Body of pancreas (tissue), 4 donors: ENCODE data around the gene PIEZO1. TPM values are rescaled to one million over a fixed set of nuclear protein-coding genes. Genes with fewer than 3 reads are reported as not detected.

Experiments
- ATAC-seq: fragments of 150-250 bp; one replicate; pipeline ENCODE4 v1.9.1; 2016
- DNase-seq, 4 donors: peaks; one replicate each; pipeline ENCODE4 v3.0.0-alpha.2; 2019
- H3K27ac ChIP-seq, 4 donors: fragments of 200-600 bp; sonication (generic); 1 replicate in 3 of 4; 2 replicates in 1 of 4; pipeline versions ENCODE4 v1.5.1 to v1.6.1; 2016 to 2019; ENCODE audit warnings: mild to moderate bottlenecking in 1 of 4, mixed read lengths in 1 of 4, moderate library complexity in 1 of 4
- H3K27me3 ChIP-seq, 2 donors: fragments of 200-600 bp; sonication (generic); one replicate each; pipeline ENCODE4 v1.6.0; 2016; ENCODE audit warnings: mild to moderate bottlenecking in 1 of 2
- H3K36me3 ChIP-seq, 2 donors: fragments of 200-600 bp; sonication (generic); replicated peaks in 1 of 2; 2 replicates each; pipeline ENCODE4 v1.5.1; 2016; ENCODE audit warnings: low read depth in 2 of 2; ENCODE audit not compliant: insufficient read depth in 1 of 2
- H3K4me1 ChIP-seq: fragments of 200-600 bp; sonication (generic); one replicate; pipeline ENCODE4 v1.6.0; 2016
- H3K4me3 ChIP-seq, 2 donors: fragments of 200-600 bp; sonication (generic); 1 replicate in 1 of 2; 2 replicates in 1 of 2; pipeline ENCODE4 v1.5.1; 2016 to 2019
- H3K9me3 ChIP-seq, 3 donors: fragments of 200-600 bp; sonication (generic); 1 replicate in 2 of 3; 2 replicates in 1 of 3; pipeline ENCODE4 v1.5.1; 2016
- POLR2A ChIP-seq, 3 donors: fragments of 450-650 bp; IDR thresholded peaks; one replicate each; pipeline ENCODE4 v1.6.1; 2016; ENCODE audit warnings: antibody characterized with exemption in 3 of 3, mild to moderate bottlenecking in 2 of 3
- WGBS, 2 donors: methylation state at CpG; one replicate each; pipeline ENCODE4 v1.1.5; 2017; 5-methylcytosine and 5-hydroxymethylcytosine counted together
- intact Hi-C: fragments of 100-400 bp; cut with DNase I; formaldehyde crosslinking; loops from one replicate; pipeline ENCODE4 v1.15.1; 2023
- total RNA-seq, 2 donors: library from RNA; depleted of rRNA; stranded (reverse); fragments of >200 nt; gene quantifications; one replicate each; pipeline ENCODE4 v1.1.0, GENCODE V29; 2016
- TF ChIP-seq, protein P1 (sequence below), 7 experiments: fragments of 450-650 bp in 4 of 7; fragments of 200-600 bp in 3 of 7; sonication (generic) in 3 of 7; IDR thresholded peaks; one replicate each; pipeline ENCODE4 v1.5.1; 2016 to 2019; ENCODE audit warnings: antibody characterized with exemption in 7 of 7

The PIEZO1 gene
- total RNA-seq, 2 donors from 2014 or later: 61.0 to 269 TPM

GRCh38 chr16:88739139-88739976, 45.7 kb downstream of the PIEZO1 start:
- H3K27ac ChIP-seq: no peak overlapping the region
- ATAC-seq: no peak
- TF ChIP-seq, protein P1, sequence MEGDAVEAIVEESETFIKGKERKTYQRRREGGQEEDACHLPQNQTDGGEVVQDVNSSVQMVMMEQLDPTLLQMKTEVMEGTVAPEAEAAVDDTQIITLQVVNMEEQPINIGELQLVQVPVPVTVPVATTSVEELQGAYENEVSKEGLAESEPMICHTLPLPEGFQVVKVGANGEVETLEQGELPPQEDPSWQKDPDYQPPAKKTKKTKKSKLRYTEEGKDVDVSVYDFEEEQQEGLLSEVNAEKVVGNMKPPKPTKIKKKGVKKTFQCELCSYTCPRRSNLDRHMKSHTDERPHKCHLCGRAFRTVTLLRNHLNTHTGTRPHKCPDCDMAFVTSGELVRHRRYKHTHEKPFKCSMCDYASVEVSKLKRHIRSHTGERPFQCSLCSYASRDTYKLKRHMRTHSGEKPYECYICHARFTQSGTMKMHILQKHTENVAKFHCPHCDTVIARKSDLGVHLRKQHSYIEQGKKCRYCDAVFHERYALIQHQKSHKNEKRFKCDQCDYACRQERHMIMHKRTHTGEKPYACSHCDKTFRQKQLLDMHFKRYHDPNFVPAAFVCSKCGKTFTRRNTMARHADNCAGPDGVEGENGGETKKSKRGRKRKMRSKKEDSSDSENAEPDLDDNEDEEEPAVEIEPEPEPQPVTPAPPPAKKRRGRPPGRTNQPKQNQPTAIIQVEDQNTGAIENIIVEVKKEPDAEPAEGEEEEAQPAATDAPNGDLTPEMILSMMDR (IDR thresholded peaks at IDR 0.05): no peak
- TF ChIP-seq POLR2A (IDR thresholded peaks at IDR 0.05): no peak

GRCh38 chr16:88738151-88739084, 46.6 kb downstream of the PIEZO1 start:
- no peak overlapping the region for H3K4me3 ChIP-seq
- H3K27ac ChIP-seq: no peak overlapping the region
- H3K36me3 ChIP-seq: peaks cover 0 to 5% of the 10 kb centered on the region in 2 donors
- no peaks in the 10 kb centered on the region for H3K27me3 ChIP-seq
- DNase-seq: no peak
- no peaks in the 10 kb centered on the region for H3K9me3 ChIP-seq
- intact Hi-C loops: loop anchor here (5.0 kb wide), 1 partner anchor 424 kb away; no protein-coding TSS in a partner anchor
- TF ChIP-seq, protein P1 (IDR thresholded peaks at IDR 0.05): no peak
- TF ChIP-seq POLR2A (IDR thresholded peaks at IDR 0.05): no peak
- WGBS, 2 donors: 80 to 86% methylated on average over 19 to 30 of the region's 41 CpGs
- peaks cover 9% of the 10 kb centered on the region for H3K4me1 ChIP-seq
- ATAC-seq: no peak

More at GRCh38 chr16:88739139-88739976, 45.7 kb downstream of the PIEZO1 start:
- 84 to 85% methylated on average over 15 to 22 of the region's 22 CpGs for WGBS, 2 donors
- Histone ChIP-seq H3K4me1 (peaks cover 16% of the 10 kb centered on the region), H3K27me3 (no peaks in the 10 kb centered on the region), H3K9me3 (no peaks in the 10 kb centered on the region), H3K36me3 (peaks cover 0 to 2% of the 10 kb centered on the region in 2 donors), H3K4me3 (no peak overlapping the region)
- no peak for DNase-seq
- intact Hi-C loops: loop anchor here (5.0 kb wide), 1 partner anchor 423 kb away; no protein-coding TSS in a partner anchor

- Histone ChIP-seq H3K4me1 (peaks cover 9% of the 10 kb centered on the region), H3K27me3 (no peaks in the 10 kb centered on the region), H3K27ac (no peak overlapping the region), H3K36me3 (peaks cover 0 to 5% of the 10 kb centered on the region in 2 donors), H3K9me3 (no peaks in the 10 kb centered on the region), H3K4me3 (no peak overlapping the region)
- ATAC-seq (peak; percentile 89), DNase-seq (peak; percentile 80 to 86 (median 84))
- TF ChIP-seq, protein P1 (IDR thresholded peaks at IDR 0.05): peak; percentile 96 to 100 (median 99)
- TF ChIP-seq POLR2A (IDR thresholded peaks at IDR 0.05): no peak
- 23 to 94% methylated on average over 15 to 46 of the region's 54 CpGs for WGBS, 2 donors
- intact Hi-C loops: loop anchor here (5.0 kb wide), 1 partner anchor 425 kb away; no protein-coding TSS in a partner anchor
Observed at GRCh38 chr16:88737298-88738150, 47.5 kb downstream of the PIEZO1 start.

DNA sequence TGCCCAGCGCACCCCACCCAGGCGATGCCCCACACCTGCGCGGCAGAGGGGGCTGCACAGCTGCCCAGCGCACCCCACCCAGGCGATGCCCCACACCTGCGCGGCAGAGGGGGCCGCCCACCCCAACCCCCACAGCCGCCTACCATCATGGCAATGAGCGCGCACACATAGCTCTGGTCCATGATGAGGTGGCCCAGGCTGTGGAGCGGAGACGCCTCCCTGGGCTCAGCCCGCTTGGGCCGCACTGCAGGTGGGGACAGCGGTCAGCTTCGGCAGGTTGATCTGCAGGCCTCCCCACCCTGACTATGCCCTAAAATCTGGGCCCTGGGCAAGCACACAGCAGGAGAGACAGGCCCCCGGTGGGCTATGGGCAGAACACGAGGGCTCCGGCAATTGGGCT, 48.5 kb downstream of the PIEZO1 start:
- ATAC-seq (no peak), DNase-seq (no peak)
- Histone ChIP-seq H3K36me3 (peaks cover 0 to 5% of the 10 kb centered on the region in 2 donors), H3K9me3 (no peaks in the 10 kb centered on the region), H3K27me3 (no peaks in the 10 kb centered on the region), H3K4me1 (peaks cover 9% of the 10 kb centered on the region), H3K27ac (no peak overlapping the region), H3K4me3 (no peak overlapping the region)
- WGBS, 2 donors: 70% methylated on average over 12 of the region's 21 CpGs; no CpG with 5 or more reads in 1 of the 2 donors
- no peak for TF ChIP-seq POLR2A (IDR thresholded peaks at IDR 0.05)
- TF ChIP-seq, protein P1 (IDR thresholded peaks at IDR 0.05): no peak
- intact Hi-C loops: loop anchor here (5.0 kb wide), 1 partner anchor 426 kb away; no protein-coding TSS in a partner anchor
